CD4-positive, alpha-beta T cell treated with Interleukin-12 subunit alpha and Interleukin-12 subunit beta, for 1 hour (primary cell): ENCODE results near the gene ASCL2.
"Not testable (repeated sequence)": the region's sequence is repeated elsewhere in the genome, so short reads cannot be mapped to it uniquely, and the experiment has no call there.

Source experiments
- DNase-seq: peaks from one replicate; pipeline ENCODE4 v3.0.0-alpha.2; 2020

The ASCL2 gene

DNA sequence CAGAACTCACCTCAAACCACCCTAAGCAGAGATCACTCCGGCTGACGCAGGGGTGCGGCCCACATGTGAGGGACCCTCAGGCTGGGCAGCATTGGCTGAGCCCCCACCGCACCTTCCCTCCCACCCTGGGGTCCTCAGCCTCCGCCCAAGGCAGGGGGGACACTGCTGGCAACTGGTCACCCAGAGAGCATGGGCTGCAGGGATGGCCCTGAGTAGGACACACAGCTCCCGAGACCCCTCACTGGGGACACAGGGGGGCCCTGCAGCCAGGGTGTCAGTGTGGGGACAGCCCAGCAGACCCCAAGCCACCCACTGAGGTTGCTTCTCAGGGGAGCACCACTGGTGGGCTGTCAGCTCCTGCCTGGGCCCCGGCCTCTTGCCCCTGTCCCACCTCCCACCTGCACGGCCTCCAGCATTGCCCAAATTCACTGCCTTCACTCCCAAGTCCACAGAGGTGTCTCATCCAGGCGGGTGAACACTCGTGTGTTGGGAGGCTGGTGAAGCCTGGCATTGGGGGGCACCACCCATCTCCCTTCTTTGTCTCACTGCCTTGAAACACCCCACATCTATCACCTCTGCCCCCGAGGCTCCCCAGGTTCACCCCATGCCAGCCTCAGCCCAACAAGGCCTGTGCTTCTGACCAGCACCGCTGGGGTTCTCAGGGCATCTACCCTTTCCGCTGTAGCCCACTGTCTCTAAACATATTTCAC is 26.7 kb upstream of the ASCL2 start:
- DNase-seq = no peak

DNA sequence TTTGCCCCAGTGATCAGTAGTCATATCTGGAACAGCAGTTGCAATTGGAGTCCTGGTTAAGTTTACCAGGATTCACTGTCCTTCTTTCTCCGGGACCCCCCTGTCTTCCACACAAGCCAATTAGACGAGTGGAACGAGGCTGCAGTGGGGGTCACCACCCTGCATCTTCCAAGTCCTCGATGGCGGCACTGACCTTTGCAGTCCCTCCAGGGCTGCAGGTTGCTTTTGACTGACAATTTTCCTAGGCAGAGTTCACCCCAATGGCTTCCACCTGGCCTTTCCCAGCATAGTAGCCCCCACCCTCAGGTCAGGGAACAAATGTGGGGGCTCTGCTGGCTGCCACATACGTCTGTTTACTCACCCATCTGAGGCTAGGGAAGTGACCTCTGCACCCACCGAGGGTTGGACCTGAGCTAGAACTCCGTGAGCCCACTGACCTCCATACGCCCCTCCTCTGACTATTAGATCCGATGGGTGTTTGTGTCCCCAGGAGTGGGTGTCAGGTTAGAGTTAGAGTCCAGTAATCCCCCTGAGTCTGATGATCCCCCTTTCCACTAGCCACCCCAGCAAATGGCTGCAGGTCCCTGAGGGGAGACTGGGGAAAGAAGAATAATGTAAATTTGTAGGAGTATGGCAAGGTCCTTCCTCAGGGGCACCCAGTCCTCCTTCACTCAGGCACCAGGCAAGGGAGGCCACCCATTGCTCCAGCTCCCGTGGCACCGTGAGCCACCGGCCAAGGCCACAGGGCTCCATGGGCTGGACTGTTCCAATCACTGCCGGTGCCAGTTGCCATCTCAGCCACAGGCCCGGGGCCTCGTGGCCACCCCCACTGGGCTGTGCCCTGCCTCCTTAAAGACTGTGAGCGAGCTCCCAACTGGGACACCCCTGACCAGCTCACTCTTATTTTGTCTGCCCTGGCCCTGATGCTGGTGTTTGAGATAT is 25.9 kb upstream of the ASCL2 start:
- no peak for DNase-seq

DNA sequence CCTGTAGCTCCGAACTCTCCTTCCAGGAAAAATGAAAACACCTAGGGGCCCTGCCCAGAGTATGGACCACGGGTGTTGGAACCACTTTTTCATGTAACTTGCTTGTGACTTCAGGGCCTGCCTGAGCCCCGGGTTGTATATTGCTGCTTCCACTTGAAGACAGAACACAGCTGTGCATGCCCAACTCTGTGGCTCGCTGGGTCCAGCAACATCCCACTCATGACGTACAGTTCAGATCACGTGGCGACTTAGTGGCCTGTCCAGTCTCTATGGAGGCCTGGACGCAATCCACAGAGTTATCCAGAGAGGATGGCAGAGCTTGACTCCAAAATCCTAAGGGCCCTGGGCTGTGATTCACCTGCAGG is 24.5 kb upstream of the ASCL2 start:
- DNase-seq = no peak

DNA sequence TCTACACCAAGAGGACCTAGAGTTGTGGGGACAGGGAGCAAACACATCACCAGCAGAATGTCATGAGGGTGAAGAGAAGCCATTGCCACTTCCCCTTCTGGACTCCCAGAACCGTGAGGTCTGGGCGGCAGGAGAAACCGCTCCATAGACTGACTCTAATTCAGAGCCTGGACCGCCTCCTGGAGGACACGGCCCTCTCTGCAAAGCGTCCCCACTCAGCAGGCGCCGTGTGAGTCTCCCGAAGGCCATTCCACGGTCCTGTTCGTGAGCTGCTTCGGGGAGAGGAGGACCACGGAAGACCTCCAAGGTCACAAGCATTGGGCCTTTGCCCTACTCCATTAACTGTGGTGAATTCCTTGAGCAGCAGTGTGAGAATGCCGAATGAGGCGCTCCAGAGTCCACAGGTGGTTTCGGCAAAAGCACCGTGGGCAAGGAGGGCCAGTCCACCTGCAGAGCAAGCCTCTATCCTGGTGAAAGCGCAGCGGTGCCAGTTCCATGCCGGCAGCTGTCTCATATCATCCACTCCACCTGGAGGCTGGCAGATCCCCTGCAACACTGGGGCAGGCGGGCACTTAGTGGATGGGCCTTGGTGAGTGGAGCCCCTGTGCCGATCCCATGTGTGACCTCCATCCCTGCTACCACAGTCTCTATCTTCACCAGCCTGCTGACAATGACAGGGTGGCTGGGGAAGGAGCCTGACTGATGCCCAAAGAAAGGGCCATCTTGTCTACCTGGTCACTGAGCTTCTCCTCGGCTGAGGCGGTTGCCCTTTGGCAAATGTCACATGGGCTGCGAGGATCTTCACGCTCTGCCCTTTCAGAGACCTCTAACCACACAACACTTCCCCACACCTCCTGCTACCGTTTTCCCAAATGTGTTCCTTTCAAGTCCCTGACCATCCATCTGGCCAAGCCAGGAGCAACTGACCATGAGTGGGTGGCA is 23.9 kb upstream of the ASCL2 start:
- DNase-seq = no peak

DNA sequence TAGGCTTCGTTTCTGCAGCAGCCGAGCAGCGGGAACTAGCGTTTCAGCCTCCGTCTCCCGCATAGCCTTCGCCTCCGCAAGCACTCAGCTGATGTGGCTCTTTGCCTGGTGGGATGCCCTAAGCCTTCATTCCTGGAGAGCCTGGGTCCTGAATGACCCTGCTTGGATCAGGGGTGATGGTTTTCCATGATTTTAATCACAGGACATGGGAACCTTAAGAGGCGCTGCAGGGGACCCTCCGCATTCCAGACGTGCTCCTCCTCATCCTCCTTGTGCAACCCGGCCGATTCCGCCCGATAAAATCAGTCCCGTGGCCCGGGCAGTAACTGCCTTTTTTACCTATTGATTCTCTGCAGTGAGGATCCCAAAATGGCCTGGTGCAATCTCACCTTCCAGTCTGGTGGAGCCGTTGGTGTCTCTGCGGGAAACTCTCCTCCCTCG is 23.2 kb upstream of the ASCL2 start:
- no peak for DNase-seq

DNA sequence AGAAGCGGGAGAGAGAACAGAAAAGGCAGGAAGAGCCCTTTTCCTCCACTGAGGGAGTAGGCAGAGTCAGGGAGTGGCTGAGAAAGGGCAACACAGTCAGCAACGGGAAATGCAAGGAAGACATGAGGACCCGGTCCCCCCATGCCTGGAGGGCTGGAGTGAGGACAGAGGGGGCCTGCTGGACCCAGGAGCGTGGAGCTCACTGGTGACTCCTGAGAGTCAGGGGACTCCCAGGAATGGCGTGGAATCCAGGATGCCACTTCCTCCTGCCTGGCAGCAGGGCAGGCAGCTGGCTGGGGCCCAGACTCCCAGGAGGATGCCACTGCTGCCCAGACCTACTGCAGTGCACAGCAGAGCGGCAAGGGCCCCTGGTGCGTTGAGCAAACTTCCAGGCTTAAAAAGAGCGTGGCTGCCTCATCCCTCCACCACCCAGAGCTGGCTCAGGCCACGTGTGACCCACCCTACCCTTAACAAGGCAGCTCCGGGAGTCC is 20.0 kb upstream of the ASCL2 start:
- DNase-seq = no peak

DNA sequence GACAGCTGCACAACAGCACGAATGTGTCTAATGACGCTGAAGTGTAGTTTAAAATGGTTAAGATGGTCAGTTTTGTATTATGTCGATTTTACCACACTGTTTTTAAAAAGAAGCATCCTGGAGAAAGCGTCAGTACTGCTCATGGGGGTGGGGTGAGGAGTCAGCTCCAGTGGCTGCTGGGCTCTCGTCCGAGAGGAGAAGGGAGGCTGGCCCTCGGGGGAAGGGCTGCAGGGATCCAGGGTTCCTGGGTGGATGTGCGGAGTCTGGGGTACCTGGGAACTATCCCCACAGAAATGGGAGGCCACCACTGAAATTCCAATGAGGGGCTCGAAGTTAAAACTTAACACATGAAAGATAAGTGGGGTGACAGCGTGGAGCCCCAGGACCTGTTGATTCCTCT is 19.5 kb upstream of the ASCL2 start:
- no peak for DNase-seq

DNA sequence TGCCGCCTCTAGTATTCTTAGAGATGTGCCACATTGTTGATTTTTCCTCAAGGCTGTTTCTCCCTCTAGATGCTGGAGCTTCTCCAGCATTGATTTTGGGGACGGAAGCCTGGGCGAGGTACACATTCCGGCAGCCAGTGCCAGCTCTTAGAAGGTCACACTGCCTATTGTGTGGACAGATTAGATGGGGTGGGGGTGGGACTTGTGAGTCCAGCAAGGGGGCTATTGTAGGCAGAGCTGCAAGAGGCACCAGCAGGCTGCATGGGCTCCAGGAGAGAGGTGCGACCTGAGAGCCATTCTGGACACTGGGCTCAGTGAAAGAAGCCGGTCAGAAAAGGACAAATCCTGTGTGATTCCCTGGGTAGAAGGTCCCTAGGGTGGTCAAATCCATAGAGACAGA is 19.0 kb upstream of the ASCL2 start:
- DNase-seq = no peak

DNA sequence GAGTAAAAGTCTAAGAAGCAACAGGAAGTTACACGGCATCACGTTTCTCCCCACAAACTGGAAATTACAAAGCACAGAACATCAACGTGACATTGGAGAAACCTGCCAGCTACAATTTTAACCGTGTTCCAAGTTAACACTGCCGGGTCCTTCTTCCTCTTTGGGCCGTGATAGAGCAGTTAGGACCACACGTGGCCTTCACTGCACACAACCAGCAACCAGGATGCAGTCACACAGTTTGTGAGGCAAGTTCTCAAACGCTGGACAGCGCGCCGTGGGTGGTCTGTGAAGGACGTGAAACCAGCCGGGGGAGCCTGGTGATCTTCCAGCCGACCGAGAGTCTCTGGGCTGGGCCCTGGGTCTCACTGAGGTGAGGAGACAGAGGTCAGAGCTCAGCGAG is 16.7 kb upstream of the ASCL2 start:
- DNase-seq = no peak

DNA sequence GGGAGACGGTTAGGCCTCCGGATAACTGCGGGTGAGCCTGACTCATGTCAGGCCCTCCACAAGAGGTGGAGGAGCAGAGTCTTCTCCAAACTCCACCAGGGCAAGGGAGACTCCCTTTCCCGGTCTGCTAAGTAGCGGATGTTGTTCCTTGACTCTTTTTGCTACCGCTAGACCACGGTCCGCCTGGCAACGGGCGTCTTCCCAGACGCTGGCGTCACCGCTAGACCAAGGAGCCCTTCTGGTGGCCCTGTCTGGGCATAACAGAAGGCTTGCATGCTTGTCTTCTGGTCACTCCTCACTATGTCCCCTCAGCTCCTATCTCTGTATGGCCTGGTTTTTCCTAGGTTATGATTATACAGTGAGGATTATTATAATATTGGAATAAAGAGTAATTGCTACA is 16.0 kb upstream of the ASCL2 start:
- DNase-seq = not testable (repeated sequence)

DNA sequence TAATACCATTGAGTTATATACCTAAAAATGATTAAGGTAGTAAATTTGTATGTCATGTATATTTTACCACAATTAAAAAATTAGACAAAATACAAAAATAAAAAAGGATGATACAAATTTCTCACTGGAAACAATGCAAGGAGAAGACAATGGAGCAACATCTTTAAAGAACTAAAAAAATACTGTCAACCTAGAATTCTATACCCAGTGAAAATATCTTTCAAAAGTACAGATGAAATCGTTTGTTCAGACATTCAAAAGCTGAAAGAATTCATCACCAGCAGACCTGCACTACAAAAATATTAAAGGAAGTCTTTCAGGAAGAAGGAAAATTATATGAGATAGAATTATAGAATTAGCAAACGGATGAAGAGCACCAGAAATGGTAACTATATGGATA is 9.8 kb upstream of the ASCL2 start:
- no peak for DNase-seq

DNA sequence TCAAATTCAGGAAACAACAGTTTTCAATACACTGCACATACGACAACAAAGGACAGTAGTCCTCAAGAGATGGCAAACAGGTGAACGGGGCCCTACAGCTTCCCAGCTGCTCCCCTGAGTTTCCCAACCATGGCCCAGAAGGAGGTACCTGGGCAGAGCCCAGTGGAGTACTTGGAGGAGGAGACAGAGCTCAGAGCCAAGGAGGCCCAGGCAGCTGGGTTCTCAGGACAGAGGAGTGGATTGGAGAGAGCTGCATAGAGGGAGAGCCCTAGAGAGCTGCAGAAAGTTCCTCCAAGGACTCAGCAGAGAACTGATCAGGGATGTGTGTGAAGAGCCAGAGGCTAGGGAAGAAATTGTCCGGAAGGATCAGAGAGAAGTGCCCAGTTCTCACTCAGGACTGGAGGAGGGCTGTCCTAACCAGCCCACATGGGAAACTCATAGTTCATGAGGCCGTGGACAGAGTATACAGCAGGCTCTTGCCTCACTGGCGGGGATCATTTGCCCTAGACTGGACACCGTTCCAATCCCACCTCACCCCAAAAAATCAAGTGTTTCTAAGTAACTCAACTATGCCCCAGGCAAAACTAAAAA is 7.6 kb upstream of the ASCL2 start:
- DNase-seq = no peak

DNA sequence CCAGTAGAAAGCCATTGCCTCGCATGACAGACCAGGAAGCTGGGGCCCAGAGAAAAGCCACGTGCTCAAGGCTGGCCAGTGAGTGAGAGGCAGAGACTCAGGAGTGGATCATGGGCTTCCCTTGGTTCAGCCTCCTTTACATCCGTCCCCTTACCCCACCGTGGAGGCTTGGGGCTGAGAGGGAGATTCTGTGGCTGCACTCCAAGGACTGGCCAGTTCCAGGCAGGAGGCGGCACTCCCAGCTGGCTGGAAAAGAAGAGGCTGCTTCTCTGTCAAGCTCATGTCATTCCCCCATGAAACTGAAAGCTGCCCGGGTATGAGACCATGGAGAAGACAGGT is 6.6 kb upstream of the ASCL2 start:
- no peak for DNase-seq

DNA sequence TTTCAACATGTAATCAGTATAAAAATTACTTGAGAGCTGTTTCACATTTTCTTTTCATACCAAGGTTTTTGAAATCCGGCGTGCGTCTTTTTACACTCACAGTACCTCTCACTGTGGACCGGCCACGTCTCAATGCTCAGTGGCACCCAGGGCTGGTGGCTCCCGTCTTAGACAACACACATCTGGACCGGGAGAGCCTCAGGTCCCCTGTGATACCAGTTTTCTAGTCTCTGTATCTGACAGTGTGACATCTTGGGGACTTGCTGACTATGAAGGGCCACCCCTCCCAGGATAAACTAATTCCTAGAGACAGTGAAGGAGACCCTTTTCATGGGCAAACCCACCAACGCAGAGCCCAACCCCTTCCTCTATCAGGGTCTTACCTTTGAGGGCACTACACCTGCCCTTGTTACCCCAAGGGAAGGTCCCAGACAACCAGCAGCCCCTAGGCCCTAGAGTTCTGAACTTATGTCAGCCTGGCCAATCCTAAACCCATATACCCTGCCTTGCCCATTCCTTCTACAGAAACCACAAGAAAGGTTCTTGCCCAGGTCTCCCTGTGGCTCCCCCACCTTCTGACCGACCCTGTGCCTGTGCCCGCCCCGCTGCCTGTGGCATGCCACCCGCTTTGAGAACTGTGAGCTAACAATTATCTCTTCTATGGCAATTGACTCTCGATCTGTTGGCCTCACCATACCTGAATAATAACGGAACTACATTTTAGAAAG is 6.1 kb upstream of the ASCL2 start:
- DNase-seq = no peak

DNA sequence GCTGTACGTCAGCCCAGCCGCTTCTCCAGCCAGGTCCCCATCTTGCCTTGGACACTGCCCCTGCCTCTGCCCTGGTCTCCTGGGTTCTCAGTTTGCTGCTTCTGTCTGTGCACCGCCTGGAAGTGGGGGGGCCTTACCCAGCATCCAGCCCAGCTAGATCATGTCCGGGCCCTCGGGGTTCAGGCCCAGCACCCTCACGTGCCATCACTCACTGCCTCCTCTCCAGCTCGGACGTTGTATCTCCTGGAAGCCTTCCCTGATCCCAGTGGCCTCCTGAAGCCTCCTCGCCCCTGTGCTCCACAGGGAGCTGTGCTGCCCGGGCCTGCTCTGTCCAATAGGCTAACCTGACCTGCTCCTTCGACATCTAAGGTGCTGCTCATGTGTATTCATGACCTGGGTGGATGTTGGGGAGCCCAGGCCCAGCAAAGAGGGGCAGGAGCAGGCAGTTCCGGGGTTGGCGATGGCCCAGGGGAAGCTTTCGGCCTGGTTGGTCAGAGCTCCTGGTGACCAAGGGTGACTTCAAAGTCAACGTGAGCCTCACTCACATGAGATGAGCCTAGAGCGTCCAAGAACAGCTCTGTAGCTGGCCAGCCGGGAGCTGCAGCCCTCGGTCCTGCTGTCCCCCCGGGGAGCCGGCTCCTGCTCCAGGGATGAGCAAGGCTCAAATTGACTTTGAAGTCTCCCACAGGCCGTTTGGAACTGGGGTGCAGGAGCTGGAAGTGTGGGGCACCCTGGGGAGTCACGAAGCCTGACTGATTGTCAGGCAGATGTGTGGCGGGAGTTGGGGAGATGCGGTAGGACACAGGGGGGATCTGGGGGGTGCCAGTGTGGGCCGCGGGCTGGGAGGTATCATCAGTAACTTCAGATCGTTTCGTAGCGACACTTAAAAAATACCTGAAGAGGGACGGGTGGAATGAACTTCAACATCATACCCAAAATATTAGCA is 5.2 kb upstream of the ASCL2 start:
- DNase-seq = no peak

DNA sequence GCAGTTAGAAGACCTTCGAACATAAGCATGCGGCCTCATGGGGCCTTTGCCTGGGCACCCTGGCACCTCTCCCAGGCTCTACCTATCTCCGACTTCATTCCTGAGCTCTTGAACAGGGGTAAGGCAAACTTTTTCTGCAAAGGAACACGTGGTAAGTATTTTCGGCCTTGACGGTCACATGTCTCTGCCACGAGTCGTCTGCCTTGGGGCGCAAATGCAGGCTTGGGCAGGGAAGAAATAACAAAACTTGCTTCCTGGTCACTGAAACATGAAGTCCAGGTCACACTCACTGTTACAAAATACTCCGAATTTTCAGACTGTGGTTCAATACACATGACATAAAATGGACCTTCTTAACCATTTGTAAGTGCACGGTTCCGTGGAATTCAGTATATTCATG is 3.4 kb upstream of the ASCL2 start:
- no peak for DNase-seq

DNA sequence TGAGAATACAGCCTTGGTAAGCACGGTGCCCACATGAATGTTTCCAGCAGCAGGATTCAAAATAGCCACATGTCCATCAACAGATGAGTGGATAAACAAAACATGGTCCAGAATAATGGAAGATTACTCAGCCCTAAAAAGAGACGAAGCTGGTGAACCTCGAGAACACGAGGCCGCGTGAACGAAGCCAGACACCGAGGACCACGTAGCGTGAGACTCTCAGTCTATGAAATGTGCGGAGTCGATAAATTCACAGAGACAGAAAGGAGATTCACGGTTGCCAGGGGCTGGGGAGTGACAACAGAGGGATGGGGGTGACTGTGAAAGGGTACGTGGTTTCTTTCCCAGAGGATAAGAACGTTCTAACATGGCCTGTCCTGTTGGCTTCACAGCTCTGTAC is 2.9 kb upstream of the ASCL2 start:
- DNase-seq = no peak

DNA sequence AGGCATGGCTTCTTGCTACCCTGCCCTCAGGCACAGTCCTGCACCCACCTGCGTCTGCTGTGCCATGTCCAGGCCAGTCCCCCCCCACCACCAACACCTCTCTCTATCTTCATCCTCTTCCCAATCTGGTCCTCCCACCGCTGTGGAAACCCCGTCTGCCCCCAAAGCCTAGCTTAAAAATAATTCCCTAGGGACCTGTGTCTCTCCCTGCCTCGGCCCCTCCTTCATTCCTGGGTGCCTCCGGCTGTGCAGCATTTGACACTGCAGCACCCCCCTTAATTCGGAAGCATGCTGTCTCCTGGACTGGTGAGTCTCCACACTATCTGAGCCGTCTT is 2.5 kb upstream of the ASCL2 start:
- no peak for DNase-seq

DNA sequence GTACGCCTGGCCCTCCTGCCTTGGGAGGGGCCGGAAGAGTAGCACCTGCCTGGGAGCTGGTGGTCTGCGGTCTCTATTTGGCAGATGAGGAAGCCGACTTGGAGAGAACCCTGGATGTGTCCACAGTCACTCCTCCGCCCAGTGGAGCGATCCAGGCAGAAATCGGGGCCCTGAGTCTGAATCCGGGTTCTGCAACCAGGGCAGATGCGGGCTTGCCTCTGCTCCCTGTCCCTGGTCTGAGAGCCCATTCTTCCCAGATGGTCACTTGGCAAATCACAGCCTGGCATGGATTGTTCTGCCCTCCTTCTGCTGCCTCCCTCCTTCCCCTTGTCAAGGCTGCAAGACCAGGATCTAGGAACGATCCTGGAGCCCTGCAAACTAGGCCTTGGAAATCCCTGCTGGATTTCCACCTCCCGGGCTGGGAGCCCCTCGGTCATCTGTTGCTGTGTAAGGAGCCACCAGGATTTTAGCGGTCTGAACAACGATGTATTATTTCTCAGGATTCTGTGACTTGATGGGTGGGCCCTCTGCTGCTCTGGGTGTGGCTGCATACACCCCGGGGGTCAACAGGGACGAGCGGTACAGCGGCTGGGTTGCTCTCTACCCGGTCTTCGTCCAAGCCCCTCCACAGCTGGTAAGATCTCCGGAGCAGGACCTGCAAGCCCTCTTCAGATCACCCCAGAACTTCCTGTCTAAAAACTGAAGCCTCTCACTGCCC is 2.0 kb upstream of the ASCL2 start:
- DNase-seq = no peak
